Mucosa of stomach (tissue), 1 donor: ENCODE results near the gene MTCL3.
"Not testable (repeated sequence)": the region's sequence is repeated elsewhere in the genome, so short reads cannot be mapped to it uniquely, and the experiment has no call there.

Experiments
- H3K27me3 ChIP-seq: one replicate; pipeline ENCODE4 v1.7.0; 2013; ENCODE audit warnings: mild to moderate bottlenecking, low read length; ENCODE audit not compliant: control insufficient read depth, insufficient read depth
- H3K36me3 ChIP-seq: one replicate; pipeline ENCODE4 v1.7.0; 2013; ENCODE audit warnings: low read length; ENCODE audit not compliant: control insufficient read depth, insufficient read depth
- H3K4me1 ChIP-seq: one replicate; pipeline ENCODE4 v1.7.0; 2013; ENCODE audit warnings: mild to moderate bottlenecking, low read length; ENCODE audit not compliant: control insufficient read depth, insufficient read depth
- H3K4me3 ChIP-seq: one replicate; pipeline ENCODE4 v1.7.0; 2013; ENCODE audit warnings: low read length
- H3K9ac ChIP-seq: one replicate; pipeline ENCODE4 v1.7.0; 2013; ENCODE audit warnings: mild to moderate bottlenecking, low read length, moderate library complexity
- H3K9me3 ChIP-seq: one replicate; pipeline ENCODE4 v1.7.0; 2013; ENCODE audit warnings: mild to moderate bottlenecking, low read length, moderate library complexity; ENCODE audit not compliant: control insufficient read depth
- donor health status: Pancreatic carcinoma.

The MTCL3 gene

GRCh38 chr6:127439718-127440117 is 79.4 kb downstream of the MTCL3 start:
- Histone ChIP-seq H3K9me3 (no peaks in the 10 kb centered on the region), H3K36me3 (no peaks in the 10 kb centered on the region), H3K4me1 (no peaks in the 10 kb centered on the region), H3K27me3 (no peaks in the 10 kb centered on the region), H3K4me3 (no peak overlapping the region), H3K9ac (no peak overlapping the region)

- no peaks in the 10 kb centered on the region for H3K4me1 ChIP-seq
- no peak overlapping the region for H3K4me3 ChIP-seq
- H3K27me3 ChIP-seq = no peaks in the 10 kb centered on the region
- H3K9ac ChIP-seq = no peak overlapping the region
- H3K36me3 ChIP-seq = no peaks in the 10 kb centered on the region
- H3K9me3 ChIP-seq = no peaks in the 10 kb centered on the region
Measured at GRCh38 chr6:127436578-127437110, 82.5 kb downstream of the MTCL3 start.

GRCh38 chr6:127435626-127436220 is 83.4 kb downstream of the MTCL3 start:
- Histone ChIP-seq H3K4me3 (no peak overlapping the region), H3K4me1 (no peaks in the 10 kb centered on the region), H3K36me3 (no peaks in the 10 kb centered on the region), H3K27me3 (no peaks in the 10 kb centered on the region), H3K9me3 (no peaks in the 10 kb centered on the region), H3K9ac (no peak overlapping the region)

GRCh38 chr6:127434651-127435050 is 84.5 kb downstream of the MTCL3 start:
- Histone ChIP-seq H3K27me3 (no peaks in the 10 kb centered on the region), H3K36me3 (no peaks in the 10 kb centered on the region), H3K9me3 (no peaks in the 10 kb centered on the region), H3K4me1 (no peaks in the 10 kb centered on the region), H3K9ac (no peak overlapping the region), H3K4me3 (no peak overlapping the region)

- not testable (repeated sequence) for H3K4me1 ChIP-seq, H3K36me3 ChIP-seq, H3K4me3 ChIP-seq, H3K9me3 ChIP-seq, H3K9ac ChIP-seq, H3K27me3 ChIP-seq
Measured at GRCh38 chr6:127428562-127428961, 90.6 kb downstream of the MTCL3 start.

- H3K9me3 ChIP-seq = no peaks in the 10 kb centered on the region
- no peaks in the 10 kb centered on the region for H3K27me3 ChIP-seq
- H3K4me3 ChIP-seq = no peak overlapping the region
- no peak overlapping the region for H3K9ac ChIP-seq
- no peaks in the 10 kb centered on the region for H3K36me3 ChIP-seq
- H3K4me1 ChIP-seq = no peaks in the 10 kb centered on the region
Measured at GRCh38 chr6:127423921-127424320, 95.2 kb downstream of the MTCL3 start.
